Activated T-helper 1 cell treated with anti-CD3 and anti-CD28 coated beads, Interleukin-2, amount 50 U/mL, for 16 hours (primary cell): ENCODE measurements around the gene FFAR1.

Experiments used
- DNase-seq, 2 donors: peaks; one replicate each; pipeline ENCODE4 v3.0.0-alpha.2; 2020; ENCODE audit warnings: low read depth in 1 of 2, low spot score in 1 of 2

Gene FFAR1

DNA sequence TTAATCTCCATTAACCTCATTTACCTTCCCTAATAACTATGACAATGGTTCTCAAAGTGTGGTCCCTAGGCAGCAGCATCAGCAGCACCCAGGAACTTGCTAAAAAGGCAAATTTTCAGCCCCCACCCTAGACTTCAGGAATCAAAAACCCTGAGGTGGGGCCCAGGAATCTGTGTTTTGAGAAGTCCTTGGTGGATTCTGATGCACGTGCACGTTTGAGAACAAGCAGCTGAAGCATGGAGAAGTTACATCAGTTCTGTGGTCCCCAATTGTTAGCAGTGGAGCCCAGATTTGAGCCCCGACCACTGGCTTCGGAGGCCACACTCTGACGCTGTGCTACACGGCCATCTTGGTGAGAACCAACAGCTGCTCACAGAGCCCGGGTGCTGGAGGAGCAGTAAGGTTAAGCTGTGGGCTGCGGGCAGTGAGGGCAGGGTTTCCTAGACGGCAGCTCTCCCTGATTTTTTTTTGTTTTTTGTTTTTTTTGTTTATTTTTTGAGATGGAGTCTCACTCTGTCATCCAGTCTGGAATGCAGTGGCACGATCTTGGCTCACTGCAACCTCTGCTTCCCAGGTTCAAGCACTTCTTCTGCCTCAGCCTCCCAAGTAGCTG lies 32.7 kb upstream of the FFAR1 start:
- no peak for DNase-seq

DNA sequence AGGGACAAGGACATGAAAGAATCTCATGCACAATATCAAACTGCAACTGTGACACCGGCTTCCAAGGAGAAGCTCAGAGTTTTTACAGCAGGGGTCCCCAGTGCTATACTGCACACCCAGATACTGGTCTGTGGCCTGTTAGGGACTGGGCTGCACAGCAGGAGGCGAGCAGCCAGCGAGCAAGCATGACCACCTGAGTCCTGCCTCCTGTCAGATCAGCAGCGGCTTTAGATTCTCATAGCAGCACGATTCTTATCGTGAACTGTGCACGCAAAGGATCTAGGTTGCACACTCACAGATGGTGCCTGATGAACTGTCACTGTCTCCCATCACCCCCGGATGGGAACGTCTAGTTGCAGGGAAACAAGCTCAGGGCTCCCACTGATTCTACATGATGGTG lies 31.8 kb upstream of the FFAR1 start:
- DNase-seq: no peak

GRCh38 chr19:35316560-35316959 lies 31.1 kb upstream of the FFAR1 start:
- DNase-seq: no peak

DNA sequence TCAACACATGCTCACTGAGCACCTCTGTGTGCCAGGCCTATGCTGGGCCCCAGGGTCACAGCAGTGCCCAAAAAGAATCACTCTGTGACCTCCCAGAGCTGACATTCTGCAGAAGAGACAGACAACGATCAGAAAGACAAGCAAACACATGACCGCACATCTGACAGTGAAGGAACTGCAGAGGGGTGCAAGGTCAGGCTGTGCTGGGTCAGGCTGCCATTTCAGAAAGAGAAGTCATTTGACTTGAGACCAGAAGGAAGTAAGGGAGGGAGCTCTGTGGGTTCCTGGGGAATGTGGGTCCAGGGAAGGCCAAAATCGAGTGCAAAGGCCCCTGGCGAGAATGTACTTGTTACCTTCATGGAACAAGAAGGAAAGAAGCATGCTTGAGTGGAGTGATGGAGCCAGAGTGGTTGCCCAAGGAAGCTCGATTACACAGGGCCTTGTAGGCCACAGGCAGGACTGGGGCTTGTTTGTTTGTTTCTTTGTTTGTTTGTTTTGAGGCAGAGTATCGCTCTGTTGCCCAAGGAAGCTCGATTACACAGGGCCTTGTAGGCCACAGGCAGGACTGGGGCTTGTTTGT lies 30.1 kb upstream of the FFAR1 start:
- no peak for DNase-seq

GRCh38 chr19:35318679-35319448 lies 28.8 kb upstream of the FFAR1 start:
- no peak for DNase-seq

GRCh38 chr19:35320065-35320713 lies 27.5 kb upstream of the FFAR1 start:
- no peak for DNase-seq

- DNase-seq: no peak
Observed at GRCh38 chr19:35321291-35321690, 26.4 kb upstream of the FFAR1 start.

DNA sequence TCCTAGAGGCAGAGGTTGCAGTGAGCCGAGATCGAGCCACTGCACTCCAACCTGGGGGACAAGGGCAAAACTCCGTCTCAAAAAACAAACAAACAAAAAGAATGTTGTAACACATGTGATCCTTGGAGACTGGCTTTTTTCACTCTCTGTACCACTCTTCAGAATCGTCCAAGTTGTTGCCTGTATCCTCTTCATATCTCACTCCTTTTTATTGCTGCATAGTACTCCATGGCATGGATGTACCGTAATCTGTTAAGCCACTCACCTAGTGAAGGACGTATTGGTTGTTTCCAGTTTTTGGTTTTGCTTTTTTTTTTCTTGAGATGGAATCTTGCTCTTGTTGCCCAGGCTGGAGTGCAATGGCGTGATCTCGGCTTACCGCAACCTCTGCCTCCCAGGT lies 25.7 kb upstream of the FFAR1 start:
- DNase-seq: no peak

- no peak for DNase-seq
Observed at GRCh38 chr19:35327642-35328041, 20.1 kb upstream of the FFAR1 start.

DNA sequence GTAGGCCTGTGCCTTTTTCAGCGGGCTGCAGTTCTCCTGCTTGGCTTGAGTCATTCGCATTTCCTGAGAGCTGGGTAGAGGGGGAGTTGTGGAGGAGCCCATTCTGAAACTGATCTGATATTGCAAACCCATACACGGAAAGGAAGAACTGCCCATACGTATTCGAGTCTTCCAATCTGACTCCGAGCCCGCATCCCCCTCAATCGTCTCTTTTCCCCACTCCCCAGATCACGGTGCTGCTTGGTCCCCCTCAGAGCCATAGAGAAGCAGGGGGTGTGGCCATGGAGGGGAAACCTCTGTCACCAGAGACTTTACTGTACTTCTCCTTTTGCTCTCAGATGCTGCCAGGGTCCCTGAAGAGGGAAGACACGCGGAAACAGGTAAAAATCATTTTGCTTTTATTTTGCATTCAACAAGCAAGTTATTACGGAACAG lies 18.8 kb upstream of the FFAR1 start, which contains the start of gene CD22:
TSS of gene CD22 (plus strand) at position 337 of the 435 bp plus-strand sequence. CDS start 2,854 bp downstream, outside the sequence.
- no peak for DNase-seq

- DNase-seq: no peak
Observed at GRCh38 chr19:35329323-35329722, 18.4 kb upstream of the FFAR1 start.

DNA sequence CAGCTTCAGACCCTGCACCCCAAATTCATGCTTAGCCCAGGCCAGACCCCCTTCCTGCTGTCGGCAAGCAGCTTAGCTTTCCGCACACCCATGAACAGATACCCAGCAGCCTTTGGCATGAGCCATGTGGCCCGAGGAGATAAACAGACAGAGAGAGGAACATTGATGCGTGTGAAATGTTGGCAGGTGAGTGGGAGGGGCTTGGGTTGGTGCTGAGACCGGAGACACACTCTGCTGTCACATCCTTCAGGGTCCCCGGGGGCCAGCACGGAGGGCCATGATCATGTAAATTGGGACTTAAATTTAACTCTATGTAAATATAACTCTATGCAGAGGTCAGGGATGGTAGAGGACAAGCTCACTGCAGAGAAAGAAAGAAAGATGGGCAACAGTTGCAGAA lies 17.2 kb upstream of the FFAR1 start:
- DNase-seq: no peak

DNA sequence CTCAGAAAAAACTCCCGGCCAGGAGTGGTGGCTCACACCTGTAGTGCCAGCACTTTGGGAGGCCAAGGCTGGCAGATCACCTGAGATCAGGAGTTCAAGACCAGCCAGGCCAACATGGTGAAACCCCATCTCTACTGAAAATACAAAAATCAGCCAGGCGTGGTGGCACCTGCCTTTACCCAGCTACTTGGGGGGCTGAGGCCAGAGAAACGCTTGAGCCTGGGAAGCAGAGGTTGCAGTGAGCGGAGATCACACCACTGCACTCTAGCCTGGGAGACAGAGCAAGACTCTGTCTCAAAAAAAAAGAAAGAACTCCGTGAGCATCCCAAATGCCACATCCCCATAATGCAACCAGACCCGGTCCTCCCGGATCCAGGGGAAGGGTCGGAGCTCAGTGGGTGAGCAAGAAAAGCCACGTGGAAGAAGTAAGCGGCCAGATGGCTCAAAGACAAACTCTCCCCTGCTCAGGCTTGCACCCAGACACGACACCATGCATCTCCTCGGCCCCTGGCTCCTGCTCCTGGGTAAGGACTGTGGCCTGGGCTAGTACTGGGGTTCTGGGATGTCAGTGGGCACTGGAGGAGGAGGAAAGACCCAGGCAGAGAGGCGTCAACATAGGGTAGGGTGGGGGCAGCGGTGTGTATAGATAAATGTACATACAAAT lies 16.0 kb upstream of the FFAR1 start:
- no peak for DNase-seq

GRCh38 chr19:35332817-35333216 lies 14.9 kb upstream of the FFAR1 start:
- DNase-seq: no peak

- DNase-seq: no peak
Observed at GRCh38 chr19:35334144-35334753, 13.5 kb upstream of the FFAR1 start.

DNA sequence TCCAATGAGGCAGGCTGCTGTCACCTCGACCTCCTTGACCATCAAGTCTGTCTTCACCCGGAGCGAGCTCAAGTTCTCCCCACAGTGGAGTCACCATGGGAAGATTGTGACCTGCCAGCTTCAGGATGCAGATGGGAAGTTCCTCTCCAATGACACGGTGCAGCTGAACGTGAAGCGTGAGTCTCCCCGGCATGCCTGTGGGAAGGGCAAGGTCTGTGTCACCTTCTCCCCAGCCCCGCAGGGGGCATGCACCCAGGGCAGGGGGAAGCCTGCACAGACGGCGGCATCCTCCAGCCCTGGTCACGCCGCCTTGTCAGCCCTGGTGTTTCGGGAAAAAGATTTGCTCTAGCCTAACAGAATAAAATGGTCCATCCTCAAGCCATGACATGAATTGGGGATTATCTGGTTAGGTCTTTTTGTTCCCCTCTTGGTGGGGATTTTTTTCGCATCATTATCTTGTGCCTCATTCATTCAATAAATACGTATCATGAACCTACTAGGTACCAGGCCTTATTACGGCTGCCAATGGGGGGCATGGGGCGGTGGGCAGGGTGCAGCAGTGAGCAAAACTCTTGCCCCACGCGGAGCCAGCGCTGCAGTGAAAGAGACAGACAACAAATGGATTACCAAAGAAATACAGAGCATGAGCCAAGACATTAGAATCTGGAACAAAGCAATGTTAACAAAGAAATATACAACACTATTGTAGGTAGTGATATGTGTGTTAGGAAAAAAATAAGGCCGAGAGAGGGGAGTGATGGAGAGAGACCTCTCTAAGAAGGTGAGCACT lies 11.3 kb upstream of the FFAR1 start:
- DNase-seq: no peak

GRCh38 chr19:35337097-35337983 lies 10.4 kb upstream of the FFAR1 start:
- no peak for DNase-seq

- DNase-seq: no peak
Observed at GRCh38 chr19:35337984-35338296, 9.8 kb upstream of the FFAR1 start.

DNA sequence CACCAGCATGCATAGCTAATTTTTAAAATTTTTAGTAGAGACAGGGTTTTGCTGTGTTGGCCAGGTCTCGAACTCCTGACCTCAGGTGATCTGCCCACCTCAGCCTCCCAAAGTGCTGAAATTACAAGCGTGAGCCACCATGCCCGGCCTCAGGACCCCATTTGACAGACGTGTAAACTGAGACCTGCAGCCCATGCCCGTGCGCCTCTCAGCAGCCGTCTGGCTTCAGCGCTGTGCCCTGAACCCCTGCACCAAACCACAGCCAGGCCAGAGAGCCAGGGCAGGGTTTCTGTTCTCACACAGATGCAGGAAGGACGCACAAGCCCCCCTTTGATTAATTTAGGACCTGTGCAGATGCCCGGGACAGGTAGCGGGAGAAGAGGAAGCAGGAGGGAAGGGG lies 7.3 kb upstream of the FFAR1 start:
- no peak for DNase-seq
